HL-60/S4 treated with phorbol 12-myristate 13-acetate at 8.2 ng/mL for 4 days and 3 days (cell line): Measurements from ENCODE around the gene HNRNPAB.

Experiments
- in situ Hi-C: fragments of 300-500 bp; cut with MboI; formaldehyde crosslinking; loops from 2 replicates; pipeline ENCODE4 v1.15.0; 2022; ENCODE audit warnings: low sequenced_read_pairs

HNRNPAB gene

GRCh38 chr5:178204182-178204934, at the start of gene HNRNPAB:
Gene HNRNPAB, plus strand, starts transcription at chr5:178204533. Its CDS starts 305 bp downstream, at chr5:178204838.
- in situ Hi-C loops = no loop called here

- in situ Hi-C loops = loop anchor here (10.0 kb wide), 1 partner anchor 80 kb away; no protein-coding TSS in a partner anchor
Measured at GRCh38 chr5:178155065-178155464, 49.3 kb upstream of the HNRNPAB start.

GRCh38 chr5:178160176-178160575, 44.2 kb upstream of the HNRNPAB start:
- in situ Hi-C loops = no loop called here

GRCh38 chr5:178162481-178162880, 41.9 kb upstream of the HNRNPAB start:
- in situ Hi-C loops = no loop called here

- in situ Hi-C loops = no loop called here
Measured at GRCh38 chr5:178163772-178164735, 40.3 kb upstream of the HNRNPAB start.

GRCh38 chr5:178165581-178165980, 38.8 kb upstream of the HNRNPAB start:
- in situ Hi-C loops = no loop called here

GRCh38 chr5:178170455-178170854, 33.9 kb upstream of the HNRNPAB start:
- in situ Hi-C loops = no loop called here

GRCh38 chr5:178174456-178174855, 29.9 kb upstream of the HNRNPAB start:
- in situ Hi-C loops = no loop called here

GRCh38 chr5:178176791-178177190, 27.5 kb upstream of the HNRNPAB start:
- in situ Hi-C loops = no loop called here

GRCh38 chr5:178177569-178177968, 26.8 kb upstream of the HNRNPAB start:
- in situ Hi-C loops = no loop called here

- in situ Hi-C loops = no loop called here
Measured at GRCh38 chr5:178180141-178180863, 24.0 kb upstream of the HNRNPAB start.

GRCh38 chr5:178182158-178182876, 22.0 kb upstream of the HNRNPAB start:
- in situ Hi-C loops = no loop called here

- in situ Hi-C loops = no loop called here
Measured at GRCh38 chr5:178186427-178186826, 17.9 kb upstream of the HNRNPAB start.

GRCh38 chr5:178187014-178187413, 17.3 kb upstream of the HNRNPAB start, which contains the start of gene GMCL2:
Gene GMCL2, minus strand, starts transcription at chr5:178187371. Its CDS starts 72 bp downstream, at chr5:178187299.
- in situ Hi-C loops = no loop called here

- in situ Hi-C loops = no loop called here
Measured at GRCh38 chr5:178189433-178189832, 14.9 kb upstream of the HNRNPAB start.

- in situ Hi-C loops = no loop called here
Measured at GRCh38 chr5:178191661-178192060, 12.7 kb upstream of the HNRNPAB start.

GRCh38 chr5:178192244-178192643, 12.1 kb upstream of the HNRNPAB start:
- in situ Hi-C loops = no loop called here

GRCh38 chr5:178192787-178193186, 11.5 kb upstream of the HNRNPAB start:
- in situ Hi-C loops = no loop called here

- in situ Hi-C loops = no loop called here
Measured at GRCh38 chr5:178193251-178193809, 11.0 kb upstream of the HNRNPAB start.

- in situ Hi-C loops = no loop called here
Measured at GRCh38 chr5:178194026-178194425, 10.3 kb upstream of the HNRNPAB start.
